A549 (cell line): Measurements from ENCODE around the gene SNX30. TPM values are rescaled to one million over a fixed set of nuclear protein-coding genes. Genes with fewer than 3 reads are reported as not detected.

Source experiments
- ATAC-seq, 2 experiments: fragments of 200-7000 bp in 1 of 2; fragments of >200 bp in 1 of 2; cut with Nextera tagmentation in 1 of 2; cut with Tn5 transposase in 1 of 2; 3 replicates each; pipeline versions ENCODE4 v1.8.0 to v1.9.1; 2018 to 2020; ENCODE audit warnings: mild to moderate bottlenecking in 1 of 2, moderate library complexity in 1 of 2
- CTCF ChIA-PET: fragments of 300-600 bp; sonication (Branson Sonifier 250); formaldehyde crosslinking; extraction: SDS; loops from one replicate; lab custom pipeline; 2021; ENCODE audit warnings: antibody characterized with exemption, inconsistent platforms; lab: Yijun Ruan, JAX
- POLR2A ChIA-PET: fragments of 350-600 bp; formaldehyde crosslinking; extraction: SDS; loops from one replicate; lab custom pipeline; 2021; ENCODE audit warnings: antibody characterized with exemption, inconsistent platforms; lab: Yijun Ruan, JAX
- DNase-seq, 2 experiments: peaks; one replicate each; pipeline versions ENCODE4 v3.0.0 to v3.0.0-alpha.2; 2011 to 2016; ENCODE audit warnings: low read depth in 1 of 2, low spot score in 1 of 2
- FAIRE-seq: peaks from 2 replicates; lab custom pipeline; 2011; peaks lifted over from hg19 to GRCh38; lab: Jason Lieb, UNC
- H3K27ac ChIP-seq, 2 experiments: fragments of >200 bp; sonication (Bioruptor Twin); formaldehyde crosslinking; 3 replicates each; pipeline ENCODE4 v1.5.1; 2016 to 2017
- H3K4me1 ChIP-seq: fragments of >200 bp; sonication (Bioruptor Twin); formaldehyde crosslinking; 3 replicates; pipeline ENCODE4 v1.6.1; 2016
- H3K4me2 ChIP-seq: fragments of >200 bp; sonication (Bioruptor Twin); formaldehyde crosslinking; 3 replicates; pipeline ENCODE4 v1.6.1; 2016
- H3K4me3 ChIP-seq: fragments of >200 bp; sonication (Bioruptor Twin); formaldehyde crosslinking; 3 replicates; pipeline ENCODE4 v1.5.1; 2016
- H3K9me3 ChIP-seq: fragments of >200 bp; sonication (Bioruptor Twin); formaldehyde crosslinking; 3 replicates; pipeline ENCODE4 v1.6.1; 2016
- CBX2 ChIP-seq: fragments of 200-600 bp; sonication (generic); IDR thresholded peaks from 2 replicates; pipeline ENCODE4 v1.6.1; 2016; ENCODE audit warnings: low read depth, mild to moderate bottlenecking, borderline replicate concordance
- CBX8 ChIP-seq: fragments of 200-600 bp; sonication (generic); IDR thresholded peaks from 2 replicates; pipeline ENCODE4 v1.6.1; 2016
- CEBPB ChIP-seq, 2 experiments: fragments of >200 bp in 1 of 2; sonication (Bioruptor Twin) in 1 of 2; formaldehyde crosslinking in 1 of 2; IDR thresholded peaks; 2 replicates each; pipeline ENCODE4 v1.6.1; 2012 to 2016
- CHD4 ChIP-seq: fragments of 200-600 bp; sonication (generic); IDR thresholded peaks from 2 replicates; pipeline ENCODE4 v1.6.1; 2016; ENCODE audit warnings: antibody characterized with exemption, mild to moderate bottlenecking, borderline replicate concordance
- FOSB ChIP-seq: fragments of 250-450 bp; sonication (Bioruptor Pico); IDR thresholded peaks from 2 replicates; pipeline ENCODE4 v1.5.0; 2020; ENCODE audit warnings: mild to moderate bottlenecking, moderate library complexity
- FOXS1 ChIP-seq: fragments of 250-450 bp; sonication (Bioruptor Pico); IDR thresholded peaks from 2 replicates; pipeline ENCODE4 v1.5.0; 2020; ENCODE audit warnings: mild to moderate bottlenecking, moderate library complexity
- HDAC2 ChIP-seq: fragments of 200-600 bp; sonication (generic); IDR thresholded peaks from 2 replicates; pipeline ENCODE4 v1.6.1; 2016
- HOXA7 ChIP-seq: fragments of 250-450 bp; sonication (Bioruptor Pico); IDR thresholded peaks from 2 replicates; pipeline ENCODE4 v1.5.0; 2020; ENCODE audit warnings: mild to moderate bottlenecking, moderate library complexity
- HOXB5 ChIP-seq: fragments of 250-450 bp; sonication (Bioruptor Pico); IDR thresholded peaks from 2 replicates; pipeline ENCODE4 v1.5.0; 2020; ENCODE audit warnings: mild to moderate bottlenecking, moderate library complexity
- JUNB ChIP-seq: fragments of >200 bp; sonication (Bioruptor Twin); formaldehyde crosslinking; IDR thresholded peaks from 2 replicates; pipeline ENCODE4 v1.6.1; 2016
- KDM1A ChIP-seq: fragments of 200-600 bp; sonication (generic); IDR thresholded peaks from 2 replicates; pipeline ENCODE4 v1.6.1; 2016; ENCODE audit warnings: low read depth, mild to moderate bottlenecking
- MAZ ChIP-seq: fragments of 150-350 bp; IDR thresholded peaks from 2 replicates; pipeline ENCODE4 v1.6.1; 2014; ENCODE audit warnings: antibody characterized with exemption, low read depth, low read length, borderline replicate concordance
- PHF8 ChIP-seq: fragments of 200-600 bp; sonication (generic); IDR thresholded peaks from 2 replicates; pipeline ENCODE4 v1.6.1; 2016; ENCODE audit warnings: low read depth, mild to moderate bottlenecking, antibody characterized with exemption, moderate library complexity, borderline replicate concordance
- POLR2A ChIP-seq: IDR thresholded peaks from 2 replicates; pipeline ENCODE4 v1.6.1; 2012; ENCODE audit warnings: mild to moderate bottlenecking, low read length
- RARB ChIP-seq: fragments of 250-450 bp; sonication (Bioruptor Pico); IDR thresholded peaks from 2 replicates; pipeline ENCODE4 v1.8.0; 2021; ENCODE audit warnings: mild to moderate bottlenecking, moderate library complexity
- RCOR1 ChIP-seq: fragments of 150-350 bp; IDR thresholded peaks from 2 replicates; pipeline ENCODE4 v1.6.1; 2014; ENCODE audit warnings: antibody characterized with exemption, low read length, low read depth
- RNF2 ChIP-seq: fragments of 200-600 bp; sonication (generic); IDR thresholded peaks from 2 replicates; pipeline ENCODE4 v1.6.1; 2016; ENCODE audit warnings: low read depth, mild to moderate bottlenecking, antibody characterized with exemption, moderate library complexity, borderline replicate concordance
- SMC3 ChIP-seq: fragments of >200 bp; sonication (Bioruptor Twin); formaldehyde crosslinking; IDR thresholded peaks from 3 replicates; pipeline ENCODE4 v1.6.1; 2018; ENCODE audit warnings: inconsistent platforms
- SREBF2 ChIP-seq: fragments of 450-650 bp; IDR thresholded peaks from 2 replicates; pipeline ENCODE4 v1.6.1; 2014; ENCODE audit warnings: mild to moderate bottlenecking, moderate library complexity
- ZFP36 ChIP-seq: fragments of 450-650 bp; IDR thresholded peaks from 2 replicates; pipeline ENCODE4 v1.6.1; 2014; ENCODE audit warnings: borderline replicate concordance; ENCODE audit not compliant: partially characterized antibody
- ZNF302 ChIP-seq: fragments of 250-450 bp; sonication (Bioruptor Pico); IDR thresholded peaks from 2 replicates; pipeline ENCODE4 v1.9.0; 2021; ENCODE audit warnings: inconsistent platforms, mild to moderate bottlenecking, moderate library complexity
- ZSCAN20 ChIP-seq: fragments of 250-450 bp; sonication (Bioruptor Pico); IDR thresholded peaks from 2 replicates; pipeline ENCODE4 v1.8.0; 2022; ENCODE audit warnings: mild to moderate bottlenecking, moderate library complexity
- WGBS: methylation state at CpG from one replicate; pipeline ENCODE4 v1.1.6; 2017; ENCODE audit errors: missing lambda C conversion rate; 5-methylcytosine and 5-hydroxymethylcytosine counted together
- polyA plus RNA-seq, 4 experiments: library from polyadenylated mRNA; depleted of rRNA in 3 of 4; stranded (reverse); fragments of >200 nt; fragmentation: RNase III in 1 of 4; extraction: RNeasy Plus Mini Kit Qiagen cat#74134 plus additional on column Dnase treatment in 1 of 4; gene quantifications; 2 replicates in 3 of 4; 3 replicates in 1 of 4; pipeline ENCODE4 v1.2.3, GENCODE V29; 2011 to 2017
- TF ChIP-seq, protein P1 (sequence below): fragments of 200-600 bp; sonication (generic); IDR thresholded peaks from 2 replicates; pipeline ENCODE4 v1.6.1; 2016; ENCODE audit warnings: antibody characterized with exemption, mild to moderate bottlenecking, moderate library complexity
- TF ChIP-seq, protein P2 (sequence below): fragments of 250-450 bp; sonication (Bioruptor Pico); IDR thresholded peaks from 2 replicates; pipeline ENCODE4 v1.5.0; 2021; ENCODE audit warnings: mild to moderate bottlenecking, moderate library complexity, borderline replicate concordance
- TF ChIP-seq, protein P3 (sequence below): fragments of 450-650 bp; IDR thresholded peaks from 2 replicates; pipeline ENCODE4 v1.6.1; 2014; ENCODE audit warnings: antibody characterized with exemption
- TF ChIP-seq, protein P4 (sequence below): fragments of >200 bp; sonication (Bioruptor Twin); formaldehyde crosslinking; IDR thresholded peaks from 3 replicates; pipeline ENCODE4 v1.5.1; 2016

SNX30 gene
- polyA plus RNA-seq, 2 of the 4 experiments (the other 2 are of a cell fraction): 3.1 to 3.6 TPM

DNA sequence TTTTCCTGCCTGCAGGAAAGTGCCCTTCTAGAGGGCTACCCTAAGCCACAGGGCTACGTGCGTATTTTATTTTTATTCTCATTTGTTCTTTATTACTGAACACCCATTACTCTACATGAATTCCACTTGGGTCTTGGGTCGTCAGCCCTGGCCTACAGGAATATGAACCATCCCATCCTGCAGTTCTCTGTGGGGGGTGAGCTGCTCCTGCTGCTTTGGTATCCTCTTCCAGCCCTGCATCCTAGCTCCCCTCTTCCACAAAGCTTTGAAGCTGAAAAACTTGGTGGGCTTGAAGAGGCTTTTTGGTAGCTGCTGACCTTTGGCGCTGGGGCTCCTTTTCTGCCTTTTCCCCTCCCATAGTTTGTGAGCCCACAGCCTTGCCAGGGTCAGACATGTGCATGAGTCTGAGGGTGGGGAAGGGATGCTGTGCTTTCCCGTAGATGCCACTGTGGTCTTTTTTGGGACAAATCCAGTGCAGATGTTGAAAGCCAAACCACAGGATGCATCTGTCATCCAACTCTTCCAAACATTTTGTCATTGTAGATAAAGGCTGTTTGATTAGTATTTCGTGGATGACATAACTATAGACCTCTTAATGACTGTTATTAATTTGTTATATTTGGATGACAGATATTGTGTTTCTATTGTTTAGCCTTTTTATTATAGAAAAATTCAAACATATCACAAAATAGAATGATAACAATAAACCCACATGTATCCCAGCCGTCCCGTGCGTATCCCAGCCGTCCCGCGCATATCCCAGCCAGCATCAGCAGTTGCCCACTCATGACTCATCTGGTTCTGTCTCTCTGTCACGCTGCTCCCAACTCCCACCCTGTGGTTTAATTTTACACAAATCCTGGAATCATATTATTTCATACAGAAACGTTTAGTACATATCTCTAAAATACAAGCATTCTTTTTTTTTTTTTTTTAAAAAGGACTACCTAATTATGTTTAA is 96.2 kb downstream of the SNX30 start:
- ATAC-seq (no peak), DNase-seq (no peak), FAIRE-seq (no peak)
- POLR2A ChIA-PET: no interaction called here
- Histone ChIP-seq H3K9me3 (no peaks in the 10 kb centered on the region), H3K4me2 (no peak overlapping the region), H3K4me3 (no peak overlapping the region), H3K27ac (no peak overlapping the region), H3K4me1 (no peaks in the 10 kb centered on the region)
- WGBS: 77% methylated on average over 14 of the region's 14 CpGs
- CTCF ChIA-PET: interaction anchor here (0.6 to 1.6 kb wide), 2 partner anchors 14 to 56 kb away, joined by 3 to 4 read pairs; no protein-coding TSS in a partner anchor
- TF ChIP-seq POLR2A (no peak), JUNB (no peak), HOXB5 (CRISPR knock-in tag) (no peak), CEBPB (IDR thresholded peaks at IDR 0.05) (no peak), SMC3 (no peak), RNF2 (no peak), ZNF302 (no peak), CBX2 (no peak), HOXA7 (no peak), PHF8 (no peak), ZFP36 (no peak), CBX8 (no peak), FOXS1 (CRISPR knock-in tag) (no peak), SREBF2 (no peak), CHD4 (no peak)
- TF ChIP-seq, protein P1, sequence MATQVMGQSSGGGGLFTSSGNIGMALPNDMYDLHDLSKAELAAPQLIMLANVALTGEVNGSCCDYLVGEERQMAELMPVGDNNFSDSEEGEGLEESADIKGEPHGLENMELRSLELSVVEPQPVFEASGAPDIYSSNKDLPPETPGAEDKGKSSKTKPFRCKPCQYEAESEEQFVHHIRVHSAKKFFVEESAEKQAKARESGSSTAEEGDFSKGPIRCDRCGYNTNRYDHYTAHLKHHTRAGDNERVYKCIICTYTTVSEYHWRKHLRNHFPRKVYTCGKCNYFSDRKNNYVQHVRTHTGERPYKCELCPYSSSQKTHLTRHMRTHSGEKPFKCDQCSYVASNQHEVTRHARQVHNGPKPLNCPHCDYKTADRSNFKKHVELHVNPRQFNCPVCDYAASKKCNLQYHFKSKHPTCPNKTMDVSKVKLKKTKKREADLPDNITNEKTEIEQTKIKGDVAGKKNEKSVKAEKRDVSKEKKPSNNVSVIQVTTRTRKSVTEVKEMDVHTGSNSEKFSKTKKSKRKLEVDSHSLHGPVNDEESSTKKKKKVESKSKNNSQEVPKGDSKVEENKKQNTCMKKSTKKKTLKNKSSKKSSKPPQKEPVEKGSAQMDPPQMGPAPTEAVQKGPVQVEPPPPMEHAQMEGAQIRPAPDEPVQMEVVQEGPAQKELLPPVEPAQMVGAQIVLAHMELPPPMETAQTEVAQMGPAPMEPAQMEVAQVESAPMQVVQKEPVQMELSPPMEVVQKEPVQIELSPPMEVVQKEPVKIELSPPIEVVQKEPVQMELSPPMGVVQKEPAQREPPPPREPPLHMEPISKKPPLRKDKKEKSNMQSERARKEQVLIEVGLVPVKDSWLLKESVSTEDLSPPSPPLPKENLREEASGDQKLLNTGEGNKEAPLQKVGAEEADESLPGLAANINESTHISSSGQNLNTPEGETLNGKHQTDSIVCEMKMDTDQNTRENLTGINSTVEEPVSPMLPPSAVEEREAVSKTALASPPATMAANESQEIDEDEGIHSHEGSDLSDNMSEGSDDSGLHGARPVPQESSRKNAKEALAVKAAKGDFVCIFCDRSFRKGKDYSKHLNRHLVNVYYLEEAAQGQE: no peak
- TF ChIP-seq, protein P2, sequence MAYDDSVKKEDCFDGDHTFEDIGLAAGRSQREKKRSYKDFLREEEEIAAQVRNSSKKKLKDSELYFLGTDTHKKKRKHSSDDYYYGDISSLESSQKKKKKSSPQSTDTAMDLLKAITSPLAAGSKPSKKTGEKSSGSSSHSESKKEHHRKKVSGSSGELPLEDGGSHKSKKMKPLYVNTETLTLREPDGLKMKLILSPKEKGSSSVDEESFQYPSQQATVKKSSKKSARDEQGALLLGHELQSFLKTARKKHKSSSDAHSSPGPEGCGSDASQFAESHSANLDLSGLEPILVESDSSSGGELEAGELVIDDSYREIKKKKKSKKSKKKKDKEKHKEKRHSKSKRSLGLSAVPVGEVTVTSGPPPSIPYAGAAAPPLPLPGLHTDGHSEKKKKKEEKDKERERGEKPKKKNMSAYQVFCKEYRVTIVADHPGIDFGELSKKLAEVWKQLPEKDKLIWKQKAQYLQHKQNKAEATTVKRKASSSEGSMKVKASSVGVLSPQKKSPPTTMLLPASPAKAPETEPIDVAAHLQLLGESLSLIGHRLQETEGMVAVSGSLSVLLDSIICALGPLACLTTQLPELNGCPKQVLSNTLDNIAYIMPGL (CRISPR knock-in tag): no peak
- TF ChIP-seq, protein P3, sequence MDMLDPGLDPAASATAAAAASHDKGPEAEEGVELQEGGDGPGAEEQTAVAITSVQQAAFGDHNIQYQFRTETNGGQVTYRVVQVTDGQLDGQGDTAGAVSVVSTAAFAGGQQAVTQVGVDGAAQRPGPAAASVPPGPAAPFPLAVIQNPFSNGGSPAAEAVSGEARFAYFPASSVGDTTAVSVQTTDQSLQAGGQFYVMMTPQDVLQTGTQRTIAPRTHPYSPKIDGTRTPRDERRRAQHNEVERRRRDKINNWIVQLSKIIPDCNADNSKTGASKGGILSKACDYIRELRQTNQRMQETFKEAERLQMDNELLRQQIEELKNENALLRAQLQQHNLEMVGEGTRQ: no peak

DNA sequence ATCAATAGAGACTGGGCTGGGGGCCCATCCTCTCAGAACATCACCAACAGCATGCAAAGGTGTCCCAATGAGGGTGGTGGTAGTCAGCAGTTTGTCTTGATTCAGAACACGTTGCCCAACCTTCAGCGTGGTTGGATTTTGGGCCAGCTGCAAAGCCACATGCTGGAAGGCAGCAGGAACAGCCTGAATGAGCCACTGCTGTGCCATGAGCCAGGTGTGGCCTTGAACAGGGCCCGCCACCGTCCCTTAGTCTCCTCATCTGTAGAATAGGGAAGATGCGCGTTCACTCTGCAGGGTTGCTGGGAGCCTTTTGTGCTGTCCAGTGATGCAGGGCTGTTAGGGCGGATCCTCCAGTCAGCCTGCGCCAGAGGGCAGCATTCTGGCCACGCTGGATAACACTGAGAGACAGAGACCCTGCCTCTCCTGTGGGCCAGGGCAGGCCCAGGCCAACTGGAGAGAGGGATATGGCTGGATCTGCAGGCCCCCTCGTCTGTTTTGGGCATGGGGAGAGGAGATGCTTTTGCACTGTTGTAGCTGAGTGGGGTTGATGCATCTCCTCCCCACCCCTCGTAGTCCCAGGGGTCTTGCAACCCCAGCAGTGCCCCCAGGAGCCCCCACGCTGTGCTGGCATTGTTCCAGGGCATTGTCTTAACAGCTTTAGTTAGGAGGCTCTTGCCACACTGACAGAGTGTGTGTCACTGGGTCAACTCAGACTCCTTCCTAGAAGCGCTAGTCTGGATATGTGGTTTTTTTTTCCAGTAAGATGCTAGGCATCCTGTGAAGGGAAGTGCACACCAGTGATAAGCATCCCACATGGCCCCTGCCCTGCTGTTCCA is 98.0 kb downstream of the SNX30 start:
- DNase-seq (no peak), FAIRE-seq (no peak), ATAC-seq (no peak)
- Histone ChIP-seq H3K27ac (no peak overlapping the region), H3K4me1 (no peaks in the 10 kb centered on the region), H3K4me2 (no peak overlapping the region), H3K9me3 (no peaks in the 10 kb centered on the region), H3K4me3 (no peak overlapping the region)
- 70% methylated on average over 13 of the region's 13 CpGs for WGBS
- CTCF ChIA-PET: interaction anchor here (0.7 to 1.0 kb wide), 2 partner anchors 27 to 152 kb away, joined by 3 read pairs; no protein-coding TSS in a partner anchor
- POLR2A ChIA-PET: no interaction called here
- TF ChIP-seq RARB (CRISPR knock-in tag): no peak
- TF ChIP-seq, protein P4, sequence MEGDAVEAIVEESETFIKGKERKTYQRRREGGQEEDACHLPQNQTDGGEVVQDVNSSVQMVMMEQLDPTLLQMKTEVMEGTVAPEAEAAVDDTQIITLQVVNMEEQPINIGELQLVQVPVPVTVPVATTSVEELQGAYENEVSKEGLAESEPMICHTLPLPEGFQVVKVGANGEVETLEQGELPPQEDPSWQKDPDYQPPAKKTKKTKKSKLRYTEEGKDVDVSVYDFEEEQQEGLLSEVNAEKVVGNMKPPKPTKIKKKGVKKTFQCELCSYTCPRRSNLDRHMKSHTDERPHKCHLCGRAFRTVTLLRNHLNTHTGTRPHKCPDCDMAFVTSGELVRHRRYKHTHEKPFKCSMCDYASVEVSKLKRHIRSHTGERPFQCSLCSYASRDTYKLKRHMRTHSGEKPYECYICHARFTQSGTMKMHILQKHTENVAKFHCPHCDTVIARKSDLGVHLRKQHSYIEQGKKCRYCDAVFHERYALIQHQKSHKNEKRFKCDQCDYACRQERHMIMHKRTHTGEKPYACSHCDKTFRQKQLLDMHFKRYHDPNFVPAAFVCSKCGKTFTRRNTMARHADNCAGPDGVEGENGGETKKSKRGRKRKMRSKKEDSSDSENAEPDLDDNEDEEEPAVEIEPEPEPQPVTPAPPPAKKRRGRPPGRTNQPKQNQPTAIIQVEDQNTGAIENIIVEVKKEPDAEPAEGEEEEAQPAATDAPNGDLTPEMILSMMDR: no peak
- TF ChIP-seq HDAC2: no peak
- TF ChIP-seq MAZ: no peak
- TF ChIP-seq CBX8: no peak
- no peak for TF ChIP-seq RCOR1
- no peak for TF ChIP-seq ZSCAN20 (CRISPR knock-in tag)
- no peak for TF ChIP-seq KDM1A
- no peak for TF ChIP-seq FOSB
- TF ChIP-seq ZNF302: no peak
